A549 (cell line): ENCODE data around the gene CYP24A1. TPM values are rescaled to one million over a fixed set of nuclear protein-coding genes. Genes with fewer than 3 reads are reported as not detected.

Source experiments
- ATAC-seq, 2 experiments: fragments of 200-7000 bp in 1 of 2; fragments of >200 bp in 1 of 2; cut with Nextera tagmentation in 1 of 2; cut with Tn5 transposase in 1 of 2; 3 replicates each; pipeline versions ENCODE4 v1.8.0 to v1.9.1; 2018 to 2020; ENCODE audit warnings: mild to moderate bottlenecking in 1 of 2, moderate library complexity in 1 of 2
- CTCF ChIA-PET: fragments of 300-600 bp; sonication (Branson Sonifier 250); formaldehyde crosslinking; extraction: SDS; loops from one replicate; lab custom pipeline; 2021; ENCODE audit warnings: antibody characterized with exemption, inconsistent platforms; lab: Yijun Ruan, JAX
- POLR2A ChIA-PET: fragments of 350-600 bp; formaldehyde crosslinking; extraction: SDS; loops from one replicate; lab custom pipeline; 2021; ENCODE audit warnings: antibody characterized with exemption, inconsistent platforms; lab: Yijun Ruan, JAX
- DNase-seq, 2 experiments: peaks; one replicate each; pipeline versions ENCODE4 v3.0.0 to v3.0.0-alpha.2; 2011 to 2016; ENCODE audit warnings: low read depth in 1 of 2, low spot score in 1 of 2
- FAIRE-seq: peaks from 2 replicates; lab custom pipeline; 2011; peaks lifted over from hg19 to GRCh38; lab: Jason Lieb, UNC
- H3K27ac ChIP-seq, 2 experiments: fragments of >200 bp; sonication (Bioruptor Twin); formaldehyde crosslinking; 3 replicates each; pipeline ENCODE4 v1.5.1; 2016 to 2017
- H3K4me1 ChIP-seq: fragments of >200 bp; sonication (Bioruptor Twin); formaldehyde crosslinking; 3 replicates; pipeline ENCODE4 v1.6.1; 2016
- H3K4me2 ChIP-seq: fragments of >200 bp; sonication (Bioruptor Twin); formaldehyde crosslinking; 3 replicates; pipeline ENCODE4 v1.6.1; 2016
- H3K4me3 ChIP-seq: fragments of >200 bp; sonication (Bioruptor Twin); formaldehyde crosslinking; 3 replicates; pipeline ENCODE4 v1.5.1; 2016
- H3K9me3 ChIP-seq: fragments of >200 bp; sonication (Bioruptor Twin); formaldehyde crosslinking; 3 replicates; pipeline ENCODE4 v1.6.1; 2016
- BHLHE40 ChIP-seq: IDR thresholded peaks from 2 replicates; pipeline ENCODE4 v1.6.1; 2012; ENCODE audit warnings: low read depth, low read length, inconsistent platforms
- CBX8 ChIP-seq: fragments of 200-600 bp; sonication (generic); IDR thresholded peaks from 2 replicates; pipeline ENCODE4 v1.6.1; 2016
- CEBPB ChIP-seq, 2 experiments: fragments of >200 bp in 1 of 2; sonication (Bioruptor Twin) in 1 of 2; formaldehyde crosslinking in 1 of 2; IDR thresholded peaks; 2 replicates each; pipeline ENCODE4 v1.6.1; 2012 to 2016
- CTCF ChIP-seq: fragments of >200 bp; sonication (Bioruptor Twin); formaldehyde crosslinking; IDR thresholded peaks from 3 replicates; pipeline ENCODE4 v1.5.1; 2016
- EHF ChIP-seq: fragments of 250-450 bp; sonication (Bioruptor Pico); IDR thresholded peaks from 2 replicates; pipeline ENCODE4 v1.5.0; 2020; ENCODE audit warnings: mild to moderate bottlenecking
- EHMT2 ChIP-seq: fragments of 200-600 bp; sonication (generic); IDR thresholded peaks from 2 replicates; pipeline ENCODE4 v1.6.1; 2016; ENCODE audit warnings: antibody characterized with exemption, low read depth, mild to moderate bottlenecking, moderate library complexity
- ELK1 ChIP-seq: fragments of 150-350 bp; IDR thresholded peaks from 2 replicates; pipeline ENCODE4 v1.6.1; 2014; ENCODE audit warnings: low read depth, mild to moderate bottlenecking, low read length
- FOSB ChIP-seq: fragments of 250-450 bp; sonication (Bioruptor Pico); IDR thresholded peaks from 2 replicates; pipeline ENCODE4 v1.5.0; 2020; ENCODE audit warnings: mild to moderate bottlenecking, moderate library complexity
- HES2 ChIP-seq: fragments of >200 bp; sonication (Bioruptor Twin); formaldehyde crosslinking; IDR thresholded peaks from 2 replicates; pipeline ENCODE4 v1.6.1; 2016
- HMGXB4 ChIP-seq: fragments of 250-450 bp; sonication (Bioruptor Pico); IDR thresholded peaks from 2 replicates; pipeline ENCODE4 v1.5.0; 2021; ENCODE audit warnings: mild to moderate bottlenecking, moderate library complexity, borderline replicate concordance
- HOXB13 ChIP-seq: fragments of 250-450 bp; sonication (Bioruptor Pico); IDR thresholded peaks from 2 replicates; pipeline ENCODE4 v1.5.0; 2020; ENCODE audit warnings: low read depth, mild to moderate bottlenecking, moderate library complexity
- JUNB ChIP-seq: fragments of >200 bp; sonication (Bioruptor Twin); formaldehyde crosslinking; IDR thresholded peaks from 2 replicates; pipeline ENCODE4 v1.6.1; 2016
- KDM1A ChIP-seq: fragments of 200-600 bp; sonication (generic); IDR thresholded peaks from 2 replicates; pipeline ENCODE4 v1.6.1; 2016; ENCODE audit warnings: low read depth, mild to moderate bottlenecking
- MAZ ChIP-seq: fragments of 150-350 bp; IDR thresholded peaks from 2 replicates; pipeline ENCODE4 v1.6.1; 2014; ENCODE audit warnings: antibody characterized with exemption, low read depth, low read length, borderline replicate concordance
- PHF8 ChIP-seq: fragments of 200-600 bp; sonication (generic); IDR thresholded peaks from 2 replicates; pipeline ENCODE4 v1.6.1; 2016; ENCODE audit warnings: low read depth, mild to moderate bottlenecking, antibody characterized with exemption, moderate library complexity, borderline replicate concordance
- POLR2A ChIP-seq: IDR thresholded peaks from 2 replicates; pipeline ENCODE4 v1.6.1; 2012; ENCODE audit warnings: mild to moderate bottlenecking, low read length
- RAD21 ChIP-seq, 2 experiments: fragments of >200 bp in 1 of 2; sonication (Bioruptor Twin) in 1 of 2; formaldehyde crosslinking in 1 of 2; IDR thresholded peaks in 1 of 2; conservative IDR thresholded peaks in 1 of 2; 2 replicates in 1 of 2; 3 replicates in 1 of 2; pipeline ENCODE4 v1.6.1; 2012 to 2018; ENCODE audit warnings: inconsistent platforms in 1 of 2
- SREBF2 ChIP-seq: fragments of 450-650 bp; IDR thresholded peaks from 2 replicates; pipeline ENCODE4 v1.6.1; 2014; ENCODE audit warnings: mild to moderate bottlenecking, moderate library complexity
- USF2 ChIP-seq: fragments of 450-650 bp; IDR thresholded peaks from 2 replicates; pipeline ENCODE4 v1.6.1; 2014; ENCODE audit warnings: antibody characterized with exemption
- ZSCAN20 ChIP-seq: fragments of 250-450 bp; sonication (Bioruptor Pico); IDR thresholded peaks from 2 replicates; pipeline ENCODE4 v1.8.0; 2022; ENCODE audit warnings: mild to moderate bottlenecking, moderate library complexity
- WGBS: methylation state at CpG from one replicate; pipeline ENCODE4 v1.1.6; 2017; ENCODE audit errors: missing lambda C conversion rate; 5-methylcytosine and 5-hydroxymethylcytosine counted together
- polyA plus RNA-seq, 4 experiments: library from polyadenylated mRNA; depleted of rRNA in 3 of 4; stranded (reverse); fragments of >200 nt; fragmentation: RNase III in 1 of 4; extraction: RNeasy Plus Mini Kit Qiagen cat#74134 plus additional on column Dnase treatment in 1 of 4; gene quantifications; 2 replicates in 3 of 4; 3 replicates in 1 of 4; pipeline ENCODE4 v1.2.3, GENCODE V29; 2011 to 2017

CYP24A1 gene
- polyA plus RNA-seq, 2 of the 4 experiments (the other 2 are of a cell fraction): 722 to 1,617 TPM

- CTCF ChIA-PET: interaction anchor here (7.9 kb wide), 1 partner anchor 14 kb away, joined by 65 read pairs; no protein-coding TSS in a partner anchor
Observed at GRCh38 chr20:54184904-54185626, 11.3 kb upstream of the CYP24A1 start.

More at GRCh38 chr20:54184904-54185626, 11.3 kb upstream of the CYP24A1 start:
- H3K9me3 ChIP-seq: no peaks in the 10 kb centered on the region
- peak overlapping the region in 1 of 2 experiments; percentile 5; a peak in 1 of 6 replicates for H3K27ac ChIP-seq
- no peak overlapping the region for H3K4me3 ChIP-seq
- FAIRE-seq (no peak), ATAC-seq (no peak; a peak in 1 of 6 replicates), DNase-seq (no peak)
- TF ChIP-seq RAD21 (conservative IDR thresholded peaks at IDR 0.05 in 1 of 2, IDR thresholded peaks at IDR 0.05 in 1 of 2) (no peak), MAZ (no peak), HMGXB4 (CRISPR knock-in tag) (no peak), EHF (CRISPR knock-in tag) (no peak), BHLHE40 (no peak), CEBPB (IDR thresholded peaks at IDR 0.05) (no peak), ZSCAN20 (CRISPR knock-in tag) (no peak), FOSB (CRISPR knock-in tag) (no peak), PHF8 (no peak), ELK1 (no peak), SREBF2 (no peak), USF2 (no peak), CBX8 (no peak), KDM1A (no peak), EHMT2 (no peak), POLR2A (no peak), HES2 (no peak), JUNB (no peak), CTCF (no peak), HOXB13 (no peak)
- 89% methylated on average over 10 of the region's 10 CpGs for WGBS
- H3K4me2 ChIP-seq: no peak overlapping the region
- H3K4me1 ChIP-seq: peaks cover 12% of the 10 kb centered on the region; the same call in 2 of the 3 replicates
- POLR2A ChIA-PET: no interaction called here
